GM20000 (cell line): Measurements from ENCODE around the gene CHCHD3.

Experiments used
- DNase-seq: peaks from one replicate; pipeline ENCODE4 v3.0.0; 2012; ENCODE audit warnings: low spot score
- CTCF ChIP-seq: IDR thresholded peaks from 2 replicates; pipeline ENCODE4 v1.5.1; 2012; ENCODE audit warnings: mild to moderate bottlenecking, control low read depth; ENCODE audit errors: extremely low read depth, missing control alignments

Gene CHCHD3

GRCh38 chr7:132855901-132856300 is 226.0 kb downstream of the CHCHD3 start:
- TF ChIP-seq CTCF = no peak
- DNase-seq = no peak

GRCh38 chr7:132854238-132854637 is 227.7 kb downstream of the CHCHD3 start:
- no peak for TF ChIP-seq CTCF
- DNase-seq = no peak

- no peak for DNase-seq
- TF ChIP-seq CTCF = no peak
These were observed 234.5 kb downstream of the CHCHD3 start for GRCh38 chr7:132847376-132847775.

GRCh38 chr7:132846086-132846485 is 235.8 kb downstream of the CHCHD3 start:
- no peak for TF ChIP-seq CTCF
- DNase-seq = no peak

- no peak for DNase-seq
- TF ChIP-seq CTCF = no peak
These were observed 239.4 kb downstream of the CHCHD3 start for GRCh38 chr7:132842478-132842877.

GRCh38 chr7:132840199-132840598 is 241.7 kb downstream of the CHCHD3 start:
- no peak for DNase-seq
- no peak for TF ChIP-seq CTCF

- no peak for DNase-seq
- TF ChIP-seq CTCF = no peak
These were observed 243.6 kb downstream of the CHCHD3 start for GRCh38 chr7:132838313-132838712.
